ENCODE measurements around the gene TSKS.
A peak's percentile ranks its signal among the peaks of the same experiment; 100 is the strongest.

The TSKS gene

GRCh38 chr19:49701271-49701786, 61.8 kb downstream of the TSKS start:
- no peak overlapping the region for H3K27ac Mint-ChIP-seq
- no peaks in the 10 kb centered on the region for H3K27me3 Mint-ChIP-seq (ENCODE audit: low read depth)
- no peaks in the 10 kb centered on the region for H3K4me1 Mint-ChIP-seq (ENCODE audit: low read depth)
- no peak for DNase-seq (ENCODE audit: low spot score)
- no peaks in the 10 kb centered on the region for H3K9me3 Mint-ChIP-seq
- no peak overlapping the region for H3K4me3 Mint-ChIP-seq
- H3K36me3 Mint-ChIP-seq (ENCODE audit: low read depth): no peaks in the 10 kb centered on the region

- Mint-ChIP-seq H3K9me3 (no peaks in the 10 kb centered on the region), H3K4me3 (no peak overlapping the region), H3K4me1 (ENCODE audit: low read depth) (no peaks in the 10 kb centered on the region), H3K36me3 (ENCODE audit: low read depth) (no peaks in the 10 kb centered on the region), H3K27me3 (ENCODE audit: low read depth) (no peaks in the 10 kb centered on the region), H3K27ac (no peak overlapping the region)
- no peak for DNase-seq (ENCODE audit: low spot score)
Measured at GRCh38 chr19:49700563-49700962, 62.5 kb downstream of the TSKS start.

- DNase-seq (ENCODE audit: low spot score): no peak
- no peak overlapping the region for H3K4me3 Mint-ChIP-seq
- H3K27me3 Mint-ChIP-seq (ENCODE audit: low read depth): no peaks in the 10 kb centered on the region
- H3K4me1 Mint-ChIP-seq (ENCODE audit: low read depth): no peaks in the 10 kb centered on the region
- H3K9me3 Mint-ChIP-seq: no peaks in the 10 kb centered on the region
- H3K36me3 Mint-ChIP-seq (ENCODE audit: low read depth): no peaks in the 10 kb centered on the region
- H3K27ac Mint-ChIP-seq: no peak overlapping the region
Measured at GRCh38 chr19:49699364-49699763, 63.7 kb downstream of the TSKS start.

- no peak overlapping the region for H3K4me3 Mint-ChIP-seq
- DNase-seq (ENCODE audit: low spot score): no peak
- H3K4me1 Mint-ChIP-seq (ENCODE audit: low read depth): no peaks in the 10 kb centered on the region
- H3K36me3 Mint-ChIP-seq (ENCODE audit: low read depth): no peaks in the 10 kb centered on the region
- peaks cover 8% of the 10 kb centered on the region for H3K27me3 Mint-ChIP-seq (ENCODE audit: low read depth)
- no peaks in the 10 kb centered on the region for H3K9me3 Mint-ChIP-seq
- no peak overlapping the region for H3K27ac Mint-ChIP-seq
Measured at GRCh38 chr19:49696865-49697264, 66.2 kb downstream of the TSKS start.

- H3K9me3 Mint-ChIP-seq: no peaks in the 10 kb centered on the region
- H3K27me3 Mint-ChIP-seq (ENCODE audit: low read depth): peaks cover 8% of the 10 kb centered on the region
- H3K4me1 Mint-ChIP-seq (ENCODE audit: low read depth): peaks cover under 1% of the 10 kb centered on the region
- H3K27ac Mint-ChIP-seq: no peak overlapping the region
- H3K4me3 Mint-ChIP-seq: no peak overlapping the region
- DNase-seq (ENCODE audit: low spot score): no peak
- H3K36me3 Mint-ChIP-seq (ENCODE audit: low read depth): no peaks in the 10 kb centered on the region
Measured at GRCh38 chr19:49696115-49696514, 67.0 kb downstream of the TSKS start.

- DNase-seq (ENCODE audit: low spot score): no peak
- Mint-ChIP-seq H3K36me3 (ENCODE audit: low read depth) (peaks cover 9% of the 10 kb centered on the region), H3K27me3 (ENCODE audit: low read depth) (peaks cover 17% of the 10 kb centered on the region), H3K4me3 (no peak overlapping the region), H3K27ac (no peak overlapping the region), H3K9me3 (no peaks in the 10 kb centered on the region), H3K4me1 (ENCODE audit: low read depth) (peaks cover 15% of the 10 kb centered on the region)
Measured at GRCh38 chr19:49692147-49692506, 71.0 kb downstream of the TSKS start.

- Mint-ChIP-seq H3K4me3 (peak overlapping the region; percentile 81), H3K27ac (no peak overlapping the region), H3K9me3 (no peaks in the 10 kb centered on the region), H3K27me3 (ENCODE audit: low read depth) (peaks cover 17% of the 10 kb centered on the region), H3K4me1 (ENCODE audit: low read depth) (peaks cover 16% of the 10 kb centered on the region), H3K36me3 (ENCODE audit: low read depth) (peaks cover 12% of the 10 kb centered on the region)
- no peak for DNase-seq (ENCODE audit: low spot score)
Measured at GRCh38 chr19:49691243-49692146, 71.6 kb downstream of the TSKS start.

GRCh38 chr19:49690656-49691242, 72.4 kb downstream of the TSKS start, which contains the start of gene CPT1C:
Gene CPT1C (plus strand): TSS chr19:49691116. CDS start chr19:49692253, 1,137 bp downstream.
- Mint-ChIP-seq H3K36me3 (ENCODE audit: low read depth) (peaks cover 15% of the 10 kb centered on the region), H3K4me1 (ENCODE audit: low read depth) (peaks cover 16% of the 10 kb centered on the region), H3K27me3 (ENCODE audit: low read depth) (peaks cover 17% of the 10 kb centered on the region), H3K27ac (peak within 1 kb of the TSS; percentile 39), H3K9me3 (no peaks in the 10 kb centered on the region), H3K4me3 (peak within 1 kb of the TSS; percentile 81)
- peak; percentile 45 for DNase-seq (ENCODE audit: low spot score)

GRCh38 chr19:49690079-49690655, 72.9 kb downstream of the TSKS start:
- Mint-ChIP-seq H3K36me3 (ENCODE audit: low read depth) (peaks cover 19% of the 10 kb centered on the region), H3K27me3 (ENCODE audit: low read depth) (peaks cover 17% of the 10 kb centered on the region), H3K9me3 (no peaks in the 10 kb centered on the region), H3K4me1 (ENCODE audit: low read depth) (peaks cover 16% of the 10 kb centered on the region), H3K27ac (no peak overlapping the region), H3K4me3 (peak overlapping the region; percentile 81)
- DNase-seq (ENCODE audit: low spot score): no peak
